HG02981 (cell line): ENCODE data around the gene OTUB2.

Experiments
- ATAC-seq: cut with Tn5 transposase; IDR thresholded peaks from one replicate; pipeline ENCODE4 v1.9.1; 2021; ENCODE audit warnings: mild to moderate bottlenecking, moderate library complexity; ENCODE audit not compliant: unreplicated experiment

OTUB2 gene

GRCh38 chr14:94097091-94097490, 71.0 kb downstream of the OTUB2 start:
- ATAC-seq = no peak
